Measurements from ENCODE around the gene MAP4. TPM values are rescaled to one million over a fixed set of nuclear protein-coding genes. Genes with fewer than 3 reads are reported as not detected.

Gene MAP4
- total and polyA plus RNA-seq, 11 donors: 206 to 1,422 (median 771) TPM

DNA sequence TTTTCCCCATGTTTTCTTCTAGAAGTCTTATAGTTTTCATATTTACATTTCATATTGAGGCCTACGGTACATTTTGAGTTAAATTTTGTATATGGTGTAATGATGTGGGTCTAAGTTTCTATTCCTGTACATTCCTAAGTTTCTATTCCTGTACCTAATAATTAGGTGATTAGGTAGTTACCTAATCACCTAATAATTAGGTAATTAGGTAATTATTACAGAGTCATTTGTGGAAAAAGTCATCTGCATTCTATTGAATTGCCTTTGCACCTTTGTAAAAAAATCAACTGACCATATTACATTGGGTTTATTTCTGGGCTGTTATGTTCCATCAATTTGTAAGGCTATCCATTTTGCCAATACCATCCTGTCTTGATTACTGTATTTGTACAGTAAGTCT, 37.1 kb downstream of the MAP4 start:
- no peak overlapping the region for H3K27ac ChIP-seq
- DNase-seq (no peak), ATAC-seq (no peak)
- TF ChIP-seq, protein P1, sequence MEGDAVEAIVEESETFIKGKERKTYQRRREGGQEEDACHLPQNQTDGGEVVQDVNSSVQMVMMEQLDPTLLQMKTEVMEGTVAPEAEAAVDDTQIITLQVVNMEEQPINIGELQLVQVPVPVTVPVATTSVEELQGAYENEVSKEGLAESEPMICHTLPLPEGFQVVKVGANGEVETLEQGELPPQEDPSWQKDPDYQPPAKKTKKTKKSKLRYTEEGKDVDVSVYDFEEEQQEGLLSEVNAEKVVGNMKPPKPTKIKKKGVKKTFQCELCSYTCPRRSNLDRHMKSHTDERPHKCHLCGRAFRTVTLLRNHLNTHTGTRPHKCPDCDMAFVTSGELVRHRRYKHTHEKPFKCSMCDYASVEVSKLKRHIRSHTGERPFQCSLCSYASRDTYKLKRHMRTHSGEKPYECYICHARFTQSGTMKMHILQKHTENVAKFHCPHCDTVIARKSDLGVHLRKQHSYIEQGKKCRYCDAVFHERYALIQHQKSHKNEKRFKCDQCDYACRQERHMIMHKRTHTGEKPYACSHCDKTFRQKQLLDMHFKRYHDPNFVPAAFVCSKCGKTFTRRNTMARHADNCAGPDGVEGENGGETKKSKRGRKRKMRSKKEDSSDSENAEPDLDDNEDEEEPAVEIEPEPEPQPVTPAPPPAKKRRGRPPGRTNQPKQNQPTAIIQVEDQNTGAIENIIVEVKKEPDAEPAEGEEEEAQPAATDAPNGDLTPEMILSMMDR (IDR thresholded peaks at IDR 0.05): no peak
- TF ChIP-seq POLR2A (IDR thresholded peaks at IDR 0.05): no peak
- H3K4me3 ChIP-seq: no peak overlapping the region
- H3K4me1 ChIP-seq: peaks cover 0 to 24% (median 11%) of the 10 kb centered on the region in 12 donors
- peaks cover 0 to 38% (median 27%) of the 10 kb centered on the region in 9 donors for H3K36me3 ChIP-seq
- 96 to 98% (median 97%) methylated on average over 1 of the region's 1 CpG for WGBS, 4 donors
- no peaks in the 10 kb centered on the region for H3K9me3 ChIP-seq
- no peaks in the 10 kb centered on the region for H3K27me3 ChIP-seq
- intact Hi-C loops (cut with DNase I): no loop called here

DNA sequence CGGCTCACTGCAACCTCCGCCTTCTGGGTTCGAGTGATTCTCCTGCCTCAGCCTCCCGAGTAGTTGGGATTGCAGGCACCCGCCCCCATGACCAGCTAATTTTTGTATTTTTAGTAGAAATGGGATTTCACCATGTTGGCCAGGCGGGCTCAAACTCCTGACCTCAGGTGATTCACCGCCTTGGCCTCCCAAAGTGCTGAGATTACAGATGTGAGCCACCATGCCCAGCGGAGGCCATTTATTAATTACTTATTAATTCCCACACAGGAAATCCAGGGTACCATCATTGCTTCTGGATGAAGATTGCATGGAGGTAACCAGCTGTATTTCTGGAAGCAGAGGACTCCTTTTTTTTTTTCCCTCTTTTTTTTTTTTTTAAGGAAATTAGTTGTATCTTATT, 37.8 kb downstream of the MAP4 start:
- ATAC-seq: no peak
- Histone ChIP-seq H3K4me1 (peaks cover 0 to 21% (median 10%) of the 10 kb centered on the region in 12 donors), H3K4me3 (no peak overlapping the region), H3K36me3 (peaks cover 0 to 45% (median 30%) of the 10 kb centered on the region in 9 donors), H3K9me3 (no peaks in the 10 kb centered on the region), H3K27me3 (no peaks in the 10 kb centered on the region), H3K27ac (no peak overlapping the region)
- intact Hi-C loops (cut with DNase I): no loop called here
- no peak for TF ChIP-seq POLR2A (IDR thresholded peaks at IDR 0.05)
- TF ChIP-seq, protein P1 (IDR thresholded peaks at IDR 0.05): no peak
- no peak for DNase-seq
- WGBS, 4 donors: 96 to 99% (median 98%) methylated on average over 8 of the region's 8 CpGs

DNA sequence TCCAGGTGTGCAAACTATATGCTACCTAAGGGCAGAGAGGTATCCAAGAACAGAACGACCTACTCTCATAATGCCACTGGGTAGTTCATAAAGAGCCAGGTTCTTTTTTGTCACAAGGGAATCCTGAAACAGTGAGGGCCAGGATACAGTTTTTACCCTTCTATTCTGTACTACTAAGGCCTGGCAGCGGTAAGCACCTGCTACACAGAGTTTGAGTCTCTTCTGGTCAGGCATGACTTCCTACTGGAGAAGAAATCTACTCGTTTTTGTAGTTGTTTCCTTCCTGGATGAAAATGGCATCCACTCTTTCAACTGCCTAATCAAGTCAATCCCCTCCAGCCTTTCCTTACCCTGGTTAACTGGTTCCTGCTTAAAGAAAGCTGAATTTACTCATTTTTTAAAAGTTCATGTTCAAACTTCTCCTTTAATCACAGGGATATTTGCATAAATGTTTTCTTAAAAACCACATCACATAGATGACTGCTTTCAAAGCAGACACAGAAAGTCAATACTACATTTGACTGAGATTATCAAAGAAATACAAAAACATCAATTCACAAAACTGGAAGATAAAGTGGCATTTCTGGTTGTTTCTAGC, 40.0 kb downstream of the MAP4 start:
- H3K4me3 ChIP-seq: no peak overlapping the region
- H3K27ac ChIP-seq: no peak overlapping the region
- DNase-seq: no peak
- whole genome bisulfite sequencing, 4 donors: 69 to 82% (median 75%) methylated on average over 3 of the region's 3 CpGs
- peaks cover 0 to 15% (median 4%) of the 10 kb centered on the region in 12 donors for H3K4me1 ChIP-seq
- H3K9me3 ChIP-seq: no peaks in the 10 kb centered on the region
- ATAC-seq: no peak
- TF ChIP-seq, protein P1 (IDR thresholded peaks at IDR 0.05): no peak
- TF ChIP-seq POLR2A (IDR thresholded peaks at IDR 0.05): no peak
- intact Hi-C loops (cut with DNase I): no loop called here
- H3K36me3 ChIP-seq: peaks cover 0 to 61% (median 32%) of the 10 kb centered on the region in 9 donors
- no peaks in the 10 kb centered on the region for H3K27me3 ChIP-seq

DNA sequence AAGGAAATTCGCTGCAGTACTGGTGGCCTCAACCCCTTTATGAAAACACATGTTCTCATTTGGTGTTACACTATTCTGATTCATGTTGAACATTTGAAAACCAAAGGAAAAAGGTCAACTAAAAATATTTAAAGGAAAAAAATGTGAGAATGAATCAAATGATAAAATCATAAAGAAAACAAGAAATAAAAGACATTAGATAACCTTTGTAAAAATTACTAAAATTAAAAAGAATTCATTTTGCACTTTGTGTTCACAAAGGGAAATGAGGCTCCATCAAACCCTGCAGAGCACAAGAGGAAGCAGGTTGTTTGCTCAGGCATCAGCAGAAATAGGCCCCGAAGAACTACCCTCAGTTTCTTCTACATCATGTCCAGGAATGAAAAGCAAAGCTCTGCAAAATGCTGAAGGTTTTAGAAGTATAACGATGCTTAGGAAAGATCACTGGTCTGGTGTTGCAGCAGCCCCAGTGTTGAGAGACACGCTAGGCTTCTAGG, 41.2 kb downstream of the MAP4 start:
- TF ChIP-seq, protein P1 (IDR thresholded peaks at IDR 0.05): no peak
- no peak for TF ChIP-seq POLR2A (IDR thresholded peaks at IDR 0.05)
- Histone ChIP-seq H3K4me3 (no peak overlapping the region), H3K27me3 (no peaks in the 10 kb centered on the region), H3K4me1 (peaks cover 0 to 5% (median 0%) of the 10 kb centered on the region in 12 donors), H3K9me3 (no peaks in the 10 kb centered on the region), H3K27ac (no peak overlapping the region), H3K36me3 (peaks cover 0 to 72% (median 37%) of the 10 kb centered on the region in 9 donors)
- no peak for DNase-seq
- ATAC-seq: no peak
- WGBS, 4 donors: 71 to 80% (median 75%) methylated on average over 4 of the region's 4 CpGs
- intact Hi-C loops (cut with DNase I): no loop called here

Measured in heart left ventricle (tissue), 16 donors.